Liver (tissue), 9 donors: ENCODE data around the gene GAP43. TPM values are rescaled to one million over a fixed set of nuclear protein-coding genes. Genes with fewer than 3 reads are reported as not detected.

ENCODE experiments used
- DNase-seq: peaks from one replicate; pipeline ENCODE4 v3.0.0-alpha.2; 2017; ENCODE audit warnings: low spot score
- H3K27ac ChIP-seq, 2 donors: one replicate each; pipeline ENCODE4 v1.7.0; 2013; ENCODE audit warnings: inconsistent platforms in 2 of 2, low read length in 2 of 2, control low read depth in 1 of 2, low read depth in 1 of 2, mild to moderate bottlenecking in 1 of 2
- H3K27me3 ChIP-seq, 4 donors: one replicate each; pipeline versions ENCODE4 v1.6.1 to v1.7.0; 2013; ENCODE audit warnings: low read length in 3 of 4, inconsistent platforms in 1 of 4, mild to moderate bottlenecking in 1 of 4, moderate library complexity in 1 of 4; ENCODE audit not compliant: control insufficient read depth in 4 of 4, insufficient read depth in 4 of 4
- H3K36me3 ChIP-seq, 4 donors: one replicate each; pipeline versions ENCODE4 v1.6.1 to v1.7.0; 2013; ENCODE audit warnings: low read length in 3 of 4, mild to moderate bottlenecking in 3 of 4, low read depth in 1 of 4, moderate library complexity in 1 of 4; ENCODE audit not compliant: control insufficient read depth in 4 of 4, insufficient read depth in 3 of 4
- H3K4me1 ChIP-seq, 4 donors: one replicate each; pipeline versions ENCODE4 v1.6.1 to v1.7.0; 2013; ENCODE audit warnings: low read length in 3 of 4, mild to moderate bottlenecking in 3 of 4, moderate library complexity in 1 of 4; ENCODE audit not compliant: control insufficient read depth in 4 of 4, insufficient read depth in 4 of 4
- H3K4me3 ChIP-seq, 3 donors: one replicate each; pipeline versions ENCODE4 v1.6.1 to v1.7.0; 2013; ENCODE audit warnings: low read length in 3 of 3, control low read depth in 1 of 3, low read depth in 1 of 3, mild to moderate bottlenecking in 1 of 3
- H3K9ac ChIP-seq, 2 donors: one replicate each; pipeline ENCODE4 v1.7.0; 2013; ENCODE audit warnings: low read length in 2 of 2, mild to moderate bottlenecking in 2 of 2, moderate library complexity in 2 of 2, control low read depth in 1 of 2, low read depth in 1 of 2
- H3K9me3 ChIP-seq, 4 donors: one replicate each; pipeline versions ENCODE4 v1.6.1 to v1.7.0; 2013; ENCODE audit warnings: low read length in 3 of 4; ENCODE audit not compliant: control insufficient read depth in 4 of 4
- EGR1 ChIP-seq, 2 donors: IDR thresholded peaks; 2 replicates each; pipeline ENCODE4 v1.6.1; 2016 to 2018; ENCODE audit warnings: antibody characterized with exemption in 2 of 2, low read depth in 2 of 2
- FOXA1 ChIP-seq: IDR thresholded peaks from 2 replicates; pipeline ENCODE4 v1.6.1; 2016; ENCODE audit warnings: antibody characterized with exemption
- FOXA2 ChIP-seq: IDR thresholded peaks from 2 replicates; pipeline ENCODE4 v1.6.1; 2016; ENCODE audit warnings: antibody characterized with exemption
- GABPA ChIP-seq, 2 donors: IDR thresholded peaks in 1 of 2; conservative IDR thresholded peaks in 1 of 2; 2 replicates each; pipeline ENCODE4 v1.6.1; 2016; ENCODE audit warnings: antibody characterized with exemption in 2 of 2, mild to moderate bottlenecking in 1 of 2, moderate library complexity in 1 of 2
- HNF4A ChIP-seq, 2 donors: conservative IDR thresholded peaks; 2 replicates each; pipeline ENCODE4 v1.6.1; 2016; ENCODE audit warnings: antibody characterized with exemption in 2 of 2, mild to moderate bottlenecking in 2 of 2
- HNF4G ChIP-seq: IDR thresholded peaks from 2 replicates; pipeline ENCODE4 v1.6.1; 2016; ENCODE audit warnings: antibody characterized with exemption
- JUND ChIP-seq, 2 donors: IDR thresholded peaks; 2 replicates each; pipeline ENCODE4 v1.6.1; 2016; ENCODE audit warnings: antibody characterized with exemption in 2 of 2
- NR2F2 ChIP-seq: IDR thresholded peaks from 2 replicates; pipeline ENCODE4 v1.6.1; 2016; ENCODE audit warnings: antibody characterized with exemption
- RAD21 ChIP-seq, 2 donors: IDR thresholded peaks; 2 replicates each; pipeline ENCODE4 v1.6.1; 2016; ENCODE audit warnings: antibody characterized with exemption in 2 of 2, mild to moderate bottlenecking in 2 of 2
- REST ChIP-seq: IDR thresholded peaks from 2 replicates; pipeline ENCODE4 v1.6.1; 2016; ENCODE audit warnings: antibody characterized with exemption, mild to moderate bottlenecking
- RXRA ChIP-seq, 2 donors: IDR thresholded peaks; 2 replicates each; pipeline ENCODE4 v1.6.1; 2017 to 2018; ENCODE audit warnings: antibody characterized with exemption in 2 of 2, mild to moderate bottlenecking in 1 of 2
- SP1 ChIP-seq: IDR thresholded peaks from 2 replicates; pipeline ENCODE4 v1.6.1; 2018; ENCODE audit warnings: antibody characterized with exemption, mild to moderate bottlenecking
- TAF1 ChIP-seq: conservative IDR thresholded peaks from 2 replicates; pipeline ENCODE4 v1.6.1; 2016; ENCODE audit warnings: antibody characterized with exemption, mild to moderate bottlenecking
- YY1 ChIP-seq: IDR thresholded peaks from 2 replicates; pipeline ENCODE4 v1.6.1; 2016; ENCODE audit warnings: antibody characterized with exemption, mild to moderate bottlenecking
- ZBTB33 ChIP-seq: IDR thresholded peaks from 2 replicates; pipeline ENCODE4 v1.6.1; 2016; ENCODE audit warnings: antibody characterized with exemption
- WGBS: extraction: QIAGEN DNeasy Blood & Tissue Kit; methylation state at CpG from one replicate; pipeline ENCODE4 v1.1.7; 2013; 5-methylcytosine and 5-hydroxymethylcytosine counted together
- polyA plus RNA-seq, 2 donors: library from polyadenylated mRNA; stranded (reverse) in 1 of 2; unstranded in 1 of 2; fragments of 200-250 nt in 1 of 2; fragments of >200 nt in 1 of 2; fragmentation: Nextera tagmentation in 1 of 2; extraction: Ambion mirVana in 1 of 2; gene quantifications; one replicate each; pipeline versions ENCODE4 v1.2.1 to v1.2.3, GENCODE V29; 2013 to 2015
- total RNA-seq, 2 donors: library from RNA; depleted of rRNA; stranded (reverse); fragments of >200 nt; gene quantifications; one replicate each; pipeline ENCODE4 v1.2.3, GENCODE V29; 2014
- TF ChIP-seq, protein P1 (sequence below): IDR thresholded peaks from 2 replicates; pipeline ENCODE4 v1.6.1; 2016; ENCODE audit warnings: antibody characterized with exemption
- TF ChIP-seq, protein P2 (sequence below): IDR thresholded peaks from 2 replicates; pipeline ENCODE4 v1.6.1; 2016; ENCODE audit warnings: antibody characterized with exemption
- TF ChIP-seq, protein P3 (sequence below): fragments of 150-350 bp; IDR thresholded peaks from 2 replicates; pipeline ENCODE4 v1.5.1; 2017; ENCODE audit warnings: improper control_type of control experiment, low read depth, low read length; ENCODE audit not compliant: missing input control
- donor health status: healthy.
- donor health status: healthy.
- donor health status: healthy.
- donor health status: healthy.
- donor health status: healthy.

The GAP43 gene
- total and polyA plus RNA-seq, 4 donors = 0.06 TPM; not detected in 3

DNA sequence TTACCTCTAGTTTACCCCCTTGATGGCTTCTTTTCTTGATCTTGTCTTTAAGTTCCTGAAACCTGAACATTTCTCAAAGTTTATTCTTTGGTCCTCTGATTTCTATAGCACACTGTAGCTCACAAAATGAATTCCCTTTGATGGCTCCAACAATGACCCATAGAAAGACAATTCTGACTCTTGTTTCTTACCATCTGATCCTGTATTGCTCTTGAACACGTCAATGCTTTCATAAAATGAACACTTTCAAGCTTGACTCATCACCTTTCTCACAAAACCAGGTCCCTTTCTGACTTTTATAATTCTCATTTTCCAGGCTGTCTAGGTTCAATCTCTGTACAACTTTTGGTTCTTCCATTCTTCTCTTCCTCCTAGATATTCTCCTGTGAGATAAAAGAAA is 5.7 kb upstream of the GAP43 start:
- Histone ChIP-seq H3K27me3 (no peaks in the 10 kb centered on the region), H3K9ac (no peak overlapping the region), H3K36me3 (no peaks in the 10 kb centered on the region), H3K27ac (no peak overlapping the region), H3K9me3 (no peaks in the 10 kb centered on the region), H3K4me3 (no peak overlapping the region), H3K4me1 (no peaks in the 10 kb centered on the region)
- no peak for DNase-seq
- TF ChIP-seq, protein P1, sequence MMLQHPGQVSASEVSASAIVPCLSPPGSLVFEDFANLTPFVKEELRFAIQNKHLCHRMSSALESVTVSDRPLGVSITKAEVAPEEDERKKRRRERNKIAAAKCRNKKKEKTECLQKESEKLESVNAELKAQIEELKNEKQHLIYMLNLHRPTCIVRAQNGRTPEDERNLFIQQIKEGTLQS = no peak
- TF ChIP-seq, protein P2, sequence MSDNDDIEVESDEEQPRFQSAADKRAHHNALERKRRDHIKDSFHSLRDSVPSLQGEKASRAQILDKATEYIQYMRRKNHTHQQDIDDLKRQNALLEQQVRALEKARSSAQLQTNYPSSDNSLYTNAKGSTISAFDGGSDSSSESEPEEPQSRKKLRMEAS = no peak
- no peak for TF ChIP-seq TAF1
- no peak for TF ChIP-seq JUND (IDR thresholded peaks at IDR 0.05)
- TF ChIP-seq REST = no peak
- no peak for TF ChIP-seq GABPA (IDR thresholded peaks at IDR 0.05 in 1 of 2, conservative IDR thresholded peaks at IDR 0.05 in 1 of 2)
- TF ChIP-seq HNF4G = no peak
- no peak for TF ChIP-seq FOXA1
- TF ChIP-seq EGR1 (IDR thresholded peaks at IDR 0.05; ENCODE audit: low read depth in 2 of 2) = no peak
- TF ChIP-seq RXRA (IDR thresholded peaks at IDR 0.05) = no peak
- no peak for TF ChIP-seq RAD21 (IDR thresholded peaks at IDR 0.05)
- no peak for TF ChIP-seq FOXA2
- no peak for TF ChIP-seq HNF4A (conservative IDR thresholded peaks at IDR 0.05)
- 67% methylated on average over 1 of the region's 1 CpG for WGBS

- no peak overlapping the region for H3K27ac ChIP-seq
Measured at GRCh38 chr3:115624029-115624741, 875 bp downstream of the GAP43 start.

More at GRCh38 chr3:115624029-115624741, 875 bp downstream of the GAP43 start:
- Histone ChIP-seq H3K4me1 (peaks cover 0 to 5% (median under 1%) of the 10 kb centered on the region in 4 donors), H3K9me3 (no peaks in the 10 kb centered on the region), H3K27me3 (peaks cover 0 to 6% (median 2%) of the 10 kb centered on the region in 4 donors), H3K36me3 (no peaks in the 10 kb centered on the region), H3K9ac (no peak overlapping the region), H3K4me3 (no peak overlapping the region)
- WGBS = 10% methylated on average over 11 of the region's 11 CpGs
- no peak for TF ChIP-seq REST
- TF ChIP-seq, protein P2 = no peak
- TF ChIP-seq, protein P3, sequence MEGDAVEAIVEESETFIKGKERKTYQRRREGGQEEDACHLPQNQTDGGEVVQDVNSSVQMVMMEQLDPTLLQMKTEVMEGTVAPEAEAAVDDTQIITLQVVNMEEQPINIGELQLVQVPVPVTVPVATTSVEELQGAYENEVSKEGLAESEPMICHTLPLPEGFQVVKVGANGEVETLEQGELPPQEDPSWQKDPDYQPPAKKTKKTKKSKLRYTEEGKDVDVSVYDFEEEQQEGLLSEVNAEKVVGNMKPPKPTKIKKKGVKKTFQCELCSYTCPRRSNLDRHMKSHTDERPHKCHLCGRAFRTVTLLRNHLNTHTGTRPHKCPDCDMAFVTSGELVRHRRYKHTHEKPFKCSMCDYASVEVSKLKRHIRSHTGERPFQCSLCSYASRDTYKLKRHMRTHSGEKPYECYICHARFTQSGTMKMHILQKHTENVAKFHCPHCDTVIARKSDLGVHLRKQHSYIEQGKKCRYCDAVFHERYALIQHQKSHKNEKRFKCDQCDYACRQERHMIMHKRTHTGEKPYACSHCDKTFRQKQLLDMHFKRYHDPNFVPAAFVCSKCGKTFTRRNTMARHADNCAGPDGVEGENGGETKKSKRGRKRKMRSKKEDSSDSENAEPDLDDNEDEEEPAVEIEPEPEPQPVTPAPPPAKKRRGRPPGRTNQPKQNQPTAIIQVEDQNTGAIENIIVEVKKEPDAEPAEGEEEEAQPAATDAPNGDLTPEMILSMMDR = no peak
- no peak for TF ChIP-seq FOXA1
- no peak for TF ChIP-seq TAF1
- no peak for TF ChIP-seq RAD21 (IDR thresholded peaks at IDR 0.05)
- TF ChIP-seq YY1 = no peak
- TF ChIP-seq GABPA (IDR thresholded peaks at IDR 0.05 in 1 of 2, conservative IDR thresholded peaks at IDR 0.05 in 1 of 2) = no peak
- no peak for TF ChIP-seq NR2F2
- TF ChIP-seq FOXA2 = no peak
- no peak for TF ChIP-seq ZBTB33
- TF ChIP-seq HNF4G = no peak
- TF ChIP-seq RXRA (IDR thresholded peaks at IDR 0.05) = no peak
- TF ChIP-seq, protein P1 = no peak
- no peak for TF ChIP-seq SP1
- DNase-seq = no peak
